NCI-H82 (cell line): ENCODE results near the gene PTPRZ1.

Experiments used
- DNase-seq: peaks from one replicate; lab custom pipeline; 2025; lab: John Stamatoyannopoulos, UW

Gene PTPRZ1

GRCh38 chr7:121891731-121892130 is 18.8 kb downstream of the PTPRZ1 start:
- no peak for DNase-seq

- no peak for DNase-seq
Measured at GRCh38 chr7:121901026-121901425, 28.1 kb downstream of the PTPRZ1 start.

GRCh38 chr7:121904120-121904519 is 31.2 kb downstream of the PTPRZ1 start:
- no peak for DNase-seq

DNA sequence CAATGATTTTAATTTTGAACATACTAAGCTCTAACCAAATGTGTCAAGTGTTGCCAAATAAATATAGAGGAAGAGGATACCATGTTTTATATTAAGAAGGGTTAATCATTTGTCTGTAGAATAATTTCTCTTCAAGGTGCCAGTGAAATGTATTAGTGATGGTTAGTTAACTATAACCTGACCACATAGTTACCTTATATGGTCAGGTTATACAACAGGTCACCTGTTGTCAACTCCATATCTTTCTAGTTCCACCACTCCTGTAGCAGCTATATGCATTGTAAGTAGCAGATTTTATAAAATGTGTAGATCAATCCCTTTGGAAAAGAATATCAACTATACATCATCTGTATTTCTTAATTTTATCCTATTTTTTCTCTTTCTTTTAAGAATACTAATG is 35.1 kb downstream of the PTPRZ1 start:
- no peak for DNase-seq

- DNase-seq = no peak
Measured at GRCh38 chr7:121909716-121910345, 36.9 kb downstream of the PTPRZ1 start.

- no peak for DNase-seq
Measured at GRCh38 chr7:121913947-121914675, 41.1 kb downstream of the PTPRZ1 start.

DNA sequence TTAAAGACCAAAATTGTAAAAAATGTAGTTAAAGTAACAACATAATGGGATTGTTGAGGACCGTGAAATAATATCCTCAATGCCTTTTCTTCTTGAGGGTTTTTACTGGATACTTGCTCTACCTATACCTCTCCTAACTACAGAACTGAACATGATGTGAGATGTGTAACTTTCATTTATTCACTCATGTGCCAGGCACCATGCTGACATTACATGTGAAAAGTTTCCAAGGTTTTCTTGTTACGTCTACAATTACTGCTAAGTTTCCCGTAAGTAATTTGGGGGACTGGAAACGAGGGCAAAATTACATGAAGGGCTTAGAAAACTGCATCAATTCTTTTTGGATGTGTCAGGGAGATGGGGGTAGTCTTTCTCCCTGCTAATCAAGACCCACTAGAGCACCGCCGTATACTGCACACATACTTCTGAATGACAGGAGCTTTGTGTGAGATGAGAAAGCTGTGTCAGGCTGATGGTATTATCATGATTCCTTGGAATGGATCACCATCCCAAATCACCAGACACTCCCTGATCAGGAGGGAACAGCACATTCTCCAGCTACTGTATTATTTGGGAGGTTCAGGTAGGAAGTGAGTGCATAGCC is 41.8 kb downstream of the PTPRZ1 start:
- DNase-seq = no peak

- no peak for DNase-seq
Measured at GRCh38 chr7:121916211-121916610, 43.2 kb downstream of the PTPRZ1 start.

DNA sequence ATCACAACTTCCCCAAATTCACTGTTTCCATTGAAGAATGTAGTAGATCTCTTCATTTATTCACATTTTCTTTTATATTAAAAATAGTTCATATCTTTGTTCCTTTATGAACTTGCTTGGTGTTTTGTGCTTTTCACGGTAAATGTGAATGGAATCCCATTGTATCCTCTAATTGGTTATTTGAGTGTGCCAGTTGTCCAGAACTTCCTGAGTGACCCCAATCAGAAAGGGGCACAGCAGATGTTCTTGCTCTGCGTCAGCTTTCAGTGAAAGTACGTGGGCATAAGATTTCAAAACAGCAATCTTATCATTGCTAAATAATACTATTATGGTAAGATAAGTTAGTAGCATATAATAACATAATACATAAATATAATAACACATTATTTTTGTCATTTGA is 47.0 kb downstream of the PTPRZ1 start:
- no peak for DNase-seq

GRCh38 chr7:121924269-121925186 is 51.6 kb downstream of the PTPRZ1 start:
- no peak for DNase-seq

DNA sequence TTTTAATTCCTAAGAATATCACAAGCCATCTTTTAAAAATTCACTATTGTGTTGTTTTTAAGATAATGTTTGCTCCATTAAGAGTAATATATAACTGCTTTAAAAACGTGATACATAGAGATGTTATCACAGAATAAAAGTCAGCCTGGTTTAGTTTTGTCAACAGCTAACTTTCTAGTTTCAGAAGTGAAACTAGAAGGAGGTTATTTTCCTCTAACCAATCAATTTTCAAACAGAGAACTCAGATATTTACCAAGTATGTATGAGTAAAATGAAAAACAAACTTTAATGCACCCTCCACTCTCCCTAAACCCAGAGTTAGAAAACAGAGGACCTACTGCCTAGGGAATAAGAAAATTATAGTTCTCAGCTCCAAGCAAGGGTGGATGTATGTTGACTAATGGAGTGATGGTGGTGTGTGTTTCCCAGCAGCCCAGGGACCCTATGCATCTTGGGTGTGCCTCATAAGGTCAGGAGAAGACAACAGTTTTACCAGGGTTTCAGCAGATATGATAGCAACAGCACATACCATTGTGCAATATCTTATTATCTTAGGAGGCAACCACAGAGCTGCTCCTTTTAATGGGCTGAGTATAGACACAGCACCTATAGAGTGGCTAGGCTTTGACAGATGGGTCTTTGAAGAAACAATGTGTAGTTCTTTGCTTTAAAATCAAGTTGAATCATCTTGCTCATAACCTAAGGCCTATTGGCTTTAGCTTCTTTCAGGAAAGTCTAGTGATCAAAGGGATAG is 58.4 kb downstream of the PTPRZ1 start:
- DNase-seq = no peak

DNA sequence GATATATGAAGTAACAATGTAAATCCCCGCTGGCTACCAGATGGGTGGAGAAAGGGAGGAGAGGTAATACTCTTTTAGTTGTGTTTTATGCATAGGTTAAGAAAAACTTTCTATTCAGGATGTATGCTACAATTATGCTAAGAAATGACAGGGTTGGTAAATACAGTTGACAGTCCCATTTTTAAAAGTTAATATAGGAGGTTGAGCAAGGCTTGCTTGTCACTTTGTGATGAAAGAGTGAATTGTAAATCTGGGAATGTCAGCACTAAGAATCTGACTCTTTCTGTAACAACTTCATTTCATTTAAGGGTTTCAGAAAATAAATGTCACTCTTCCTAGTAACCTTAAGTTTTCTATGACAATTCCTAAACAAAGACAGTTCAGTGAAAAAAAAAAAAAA is 59.8 kb downstream of the PTPRZ1 start:
- DNase-seq = no peak

DNA sequence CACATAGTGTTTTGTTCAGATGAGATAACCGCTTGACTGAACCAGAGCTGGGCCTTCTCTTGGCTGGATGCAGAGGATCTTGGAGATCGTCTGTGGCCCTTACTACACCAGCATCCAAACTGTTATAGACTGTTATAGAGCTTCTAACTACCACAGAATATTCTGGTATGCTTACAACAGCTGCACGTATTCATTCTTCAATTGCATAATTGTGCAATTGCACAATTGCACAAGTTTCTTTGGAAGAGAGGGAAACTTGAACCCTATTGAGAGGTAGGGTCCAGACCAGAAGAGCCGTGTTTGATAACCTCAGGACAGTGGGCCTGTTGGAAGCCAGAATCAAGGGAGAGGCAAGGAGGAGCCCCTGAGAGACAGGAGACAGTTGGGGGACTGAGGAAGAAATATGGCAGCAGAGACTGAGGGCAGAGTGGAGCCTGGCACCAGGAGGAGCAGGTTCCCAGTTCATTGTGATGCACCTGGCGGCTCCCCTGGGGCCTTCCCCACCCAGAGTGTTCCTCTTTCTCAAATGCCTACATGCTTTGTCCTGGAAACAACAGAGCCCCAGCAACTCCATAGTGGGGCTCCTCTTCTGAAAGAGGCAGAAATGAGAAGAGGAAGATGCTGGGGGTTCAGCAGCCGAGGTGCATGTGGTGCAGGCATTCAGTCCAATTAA is 64.1 kb downstream of the PTPRZ1 start:
- DNase-seq = no peak

GRCh38 chr7:121938429-121938996 is 65.6 kb downstream of the PTPRZ1 start:
- DNase-seq = no peak

GRCh38 chr7:121940918-121941317 is 68.0 kb downstream of the PTPRZ1 start:
- no peak for DNase-seq

DNA sequence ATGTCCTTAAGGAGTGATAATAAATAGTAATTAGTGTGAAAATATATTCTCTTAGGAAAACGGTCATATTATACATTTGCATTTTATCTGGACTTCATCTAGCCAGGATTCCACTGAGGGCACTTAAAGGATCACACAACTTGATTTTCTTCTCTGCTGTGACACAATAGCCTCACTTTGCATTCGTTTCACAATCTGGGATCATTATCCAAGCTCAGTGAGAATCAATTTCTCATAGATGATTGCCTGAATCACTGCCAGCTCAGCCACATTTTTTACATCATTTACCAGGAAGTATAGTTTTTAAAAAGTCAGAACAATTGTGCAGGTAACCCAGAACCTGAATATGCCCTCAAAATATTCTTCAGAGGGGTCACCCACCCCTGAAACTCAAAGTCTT is 68.9 kb downstream of the PTPRZ1 start:
- no peak for DNase-seq

DNA sequence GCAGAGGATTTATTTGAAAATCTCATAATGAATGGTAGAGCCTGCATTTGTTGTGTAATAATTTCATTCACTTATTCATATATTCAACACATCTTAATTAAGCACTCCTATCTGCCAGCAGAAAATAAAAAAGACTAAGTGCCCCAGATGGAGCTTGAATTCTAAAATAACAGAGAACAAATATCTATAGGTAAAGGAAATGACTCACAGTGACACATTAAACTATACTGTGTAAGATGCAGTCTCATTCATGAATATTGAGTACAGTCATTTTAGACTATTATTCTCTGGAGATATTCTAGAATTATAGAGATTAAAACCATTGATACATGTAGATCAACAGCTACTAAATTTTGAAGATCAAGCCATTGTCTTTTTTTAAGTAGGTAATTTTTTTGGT is 72.1 kb downstream of the PTPRZ1 start:
- DNase-seq = no peak

DNA sequence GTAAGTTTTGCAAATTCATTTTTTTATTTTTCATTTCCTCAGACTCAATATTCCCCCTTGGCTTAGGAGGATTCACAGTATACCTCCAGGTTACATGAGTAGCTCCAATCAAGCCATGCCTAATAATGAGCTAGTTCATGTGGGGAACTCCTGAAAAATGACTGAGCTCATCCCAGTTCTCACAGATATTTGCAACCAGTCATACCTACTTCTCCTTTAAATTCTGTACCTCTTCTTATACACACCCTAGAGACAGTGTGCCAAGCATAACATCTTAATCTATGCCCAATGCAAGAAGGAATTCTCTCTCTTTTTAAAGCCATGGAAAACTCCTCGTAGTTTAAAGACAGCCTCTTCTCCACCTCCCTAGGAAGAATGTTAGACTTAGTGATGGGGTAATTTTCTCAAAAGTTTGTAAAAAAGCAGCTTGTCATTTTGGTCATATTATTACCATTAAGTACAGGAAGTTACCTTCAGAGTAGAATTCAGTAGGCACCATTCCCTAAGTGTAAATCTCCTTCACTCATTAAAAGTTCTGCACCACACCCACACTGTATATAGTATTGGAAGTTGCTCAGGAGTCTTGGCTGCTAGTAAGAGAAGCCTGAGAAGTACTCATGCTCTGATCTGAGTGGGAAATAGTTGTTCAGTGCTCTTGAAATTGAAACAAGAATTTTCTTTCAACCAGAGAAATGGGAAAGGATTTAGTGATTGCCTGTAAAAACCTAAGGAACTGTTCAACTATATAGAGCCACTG is 72.7 kb downstream of the PTPRZ1 start:
- DNase-seq = no peak

- DNase-seq = no peak
Measured at GRCh38 chr7:121953164-121953563, 80.2 kb downstream of the PTPRZ1 start.

GRCh38 chr7:121953601-121954000 is 80.6 kb downstream of the PTPRZ1 start:
- DNase-seq = no peak
